Neuronal stem cell (in vitro differentiated cells): Measurements from ENCODE around the gene LMO1.
A peak's percentile ranks its signal among the peaks of the same experiment; 100 is the strongest.

ENCODE experiments used
- DNase-seq: peaks from one replicate; pipeline ENCODE4 v3.0.0-alpha.2; 2013; ENCODE audit warnings: low spot score
- H2AFZ ChIP-seq: one replicate; pipeline ENCODE4 v1.6.1; 2013; ENCODE audit warnings: mild to moderate bottlenecking, low read length, inconsistent platforms
- H2AK5ac ChIP-seq: 2 replicates; pipeline ENCODE4 v1.6.1; 2013; ENCODE audit warnings: low read depth, mild to moderate bottlenecking, inconsistent platforms, low read length, moderate library complexity, mixed read lengths
- H2BK120ac ChIP-seq: 2 replicates; pipeline ENCODE4 v1.6.1; 2013; ENCODE audit warnings: low read depth, mild to moderate bottlenecking, inconsistent platforms, low read length, moderate library complexity, mixed read lengths
- H2BK12ac ChIP-seq: one replicate; pipeline ENCODE4 v1.6.1; 2013; ENCODE audit warnings: low read length, inconsistent platforms
- H2BK15ac ChIP-seq: 2 replicates; pipeline ENCODE4 v1.6.1; 2013; ENCODE audit warnings: mild to moderate bottlenecking, low read length, inconsistent platforms, mixed read lengths
- H2BK5ac ChIP-seq: one replicate; pipeline ENCODE4 v1.6.1; 2013; ENCODE audit warnings: inconsistent platforms, mild to moderate bottlenecking, low read length, moderate library complexity
- H3K14ac ChIP-seq: one replicate; pipeline ENCODE4 v1.6.1; 2013; ENCODE audit warnings: low read length, inconsistent platforms
- H3K18ac ChIP-seq: 2 replicates; pipeline ENCODE4 v1.6.1; 2013; ENCODE audit warnings: low read length, inconsistent platforms
- H3K23ac ChIP-seq: 2 replicates; pipeline ENCODE4 v1.6.1; 2013; ENCODE audit warnings: low read depth, mild to moderate bottlenecking, mixed read lengths, low read length, inconsistent platforms; ENCODE audit not compliant: poor library complexity
- H3K27ac ChIP-seq: replicated peaks from 3 replicates; pipeline ENCODE4 v1.5.1; 2013; ENCODE audit warnings: low read length, inconsistent platforms
- H3K27me3 ChIP-seq, 3 experiments: 2 replicates each; pipeline ENCODE4 v1.6.1; 2013; ENCODE audit warnings: low read length in 3 of 3, mild to moderate bottlenecking in 2 of 3, inconsistent platforms in 1 of 3, low read depth in 1 of 3, mixed read lengths in 1 of 3, moderate library complexity in 1 of 3; ENCODE audit not compliant: control insufficient read depth in 3 of 3, insufficient read depth in 3 of 3
- H3K36me3 ChIP-seq, 2 donors: replicated peaks in 1 of 2; 2 replicates each; pipeline ENCODE4 v1.6.1; 2013; ENCODE audit warnings: low read length in 2 of 2; ENCODE audit not compliant: control insufficient read depth in 2 of 2, insufficient read depth in 2 of 2
- H3K4ac ChIP-seq: 2 replicates; pipeline ENCODE4 v1.6.1; 2013; ENCODE audit warnings: inconsistent platforms, mild to moderate bottlenecking, low read length, moderate library complexity
- H3K4me1 ChIP-seq, 2 donors: 1 replicate in 1 of 2; 2 replicates in 1 of 2; pipeline ENCODE4 v1.6.1; 2013; ENCODE audit warnings: low read length in 2 of 2, low read depth in 1 of 2; ENCODE audit not compliant: control insufficient read depth in 2 of 2, insufficient read depth in 1 of 2
- H3K4me2 ChIP-seq: one replicate; pipeline ENCODE4 v1.6.1; 2013; ENCODE audit warnings: mild to moderate bottlenecking, low read length, inconsistent platforms; ENCODE audit not compliant: insufficient read depth, poor library complexity, severe bottlenecking
- H3K4me3 ChIP-seq, 2 donors: 2 replicates each; pipeline ENCODE4 v1.5.1; 2013; ENCODE audit warnings: low read length in 2 of 2, mild to moderate bottlenecking in 2 of 2, inconsistent platforms in 1 of 2, moderate library complexity in 1 of 2
- H3K79me1 ChIP-seq: one replicate; pipeline ENCODE4 v1.6.1; 2013; ENCODE audit warnings: low read depth, mild to moderate bottlenecking, inconsistent platforms, low read length, moderate library complexity
- H3K9ac ChIP-seq: one replicate; pipeline ENCODE4 v1.6.1; 2013; ENCODE audit warnings: mild to moderate bottlenecking, low read depth, low read length, inconsistent platforms; ENCODE audit not compliant: poor library complexity
- H3K9me3 ChIP-seq, 2 donors: replicated peaks in 1 of 2; 2 replicates each; pipeline versions ENCODE3 to v1.6.1; 2013; ENCODE audit warnings: low read length in 2 of 2, mild to moderate bottlenecking in 2 of 2, inconsistent platforms in 1 of 2, low read depth in 1 of 2, mixed read lengths in 1 of 2, moderate library complexity in 1 of 2; ENCODE audit not compliant: control insufficient read depth in 2 of 2, insufficient read depth in 1 of 2
- H4K8ac ChIP-seq: one replicate; pipeline ENCODE4 v1.6.1; 2013; ENCODE audit warnings: low read depth, mild to moderate bottlenecking, inconsistent platforms, low read length, moderate library complexity
- H4K91ac ChIP-seq: one replicate; pipeline ENCODE4 v1.6.1; 2013; ENCODE audit warnings: low read length, low read depth, mild to moderate bottlenecking, inconsistent platforms; ENCODE audit not compliant: poor library complexity
- WGBS, 2 donors: extraction: QIAGEN DNeasy Blood & Tissue Kit; methylation state at CpG; one replicate each; pipeline ENCODE4 v1.1.7; 2013; ENCODE audit warnings: missing lambda C conversion rate in 2 of 2, mixed read lengths in 1 of 2; ENCODE audit not compliant: insufficient read length in 2 of 2, insufficient replicate concordance in 1 of 2; ENCODE audit errors: extremely low coverage in 2 of 2; 5-methylcytosine and 5-hydroxymethylcytosine counted together

Gene LMO1

DNA sequence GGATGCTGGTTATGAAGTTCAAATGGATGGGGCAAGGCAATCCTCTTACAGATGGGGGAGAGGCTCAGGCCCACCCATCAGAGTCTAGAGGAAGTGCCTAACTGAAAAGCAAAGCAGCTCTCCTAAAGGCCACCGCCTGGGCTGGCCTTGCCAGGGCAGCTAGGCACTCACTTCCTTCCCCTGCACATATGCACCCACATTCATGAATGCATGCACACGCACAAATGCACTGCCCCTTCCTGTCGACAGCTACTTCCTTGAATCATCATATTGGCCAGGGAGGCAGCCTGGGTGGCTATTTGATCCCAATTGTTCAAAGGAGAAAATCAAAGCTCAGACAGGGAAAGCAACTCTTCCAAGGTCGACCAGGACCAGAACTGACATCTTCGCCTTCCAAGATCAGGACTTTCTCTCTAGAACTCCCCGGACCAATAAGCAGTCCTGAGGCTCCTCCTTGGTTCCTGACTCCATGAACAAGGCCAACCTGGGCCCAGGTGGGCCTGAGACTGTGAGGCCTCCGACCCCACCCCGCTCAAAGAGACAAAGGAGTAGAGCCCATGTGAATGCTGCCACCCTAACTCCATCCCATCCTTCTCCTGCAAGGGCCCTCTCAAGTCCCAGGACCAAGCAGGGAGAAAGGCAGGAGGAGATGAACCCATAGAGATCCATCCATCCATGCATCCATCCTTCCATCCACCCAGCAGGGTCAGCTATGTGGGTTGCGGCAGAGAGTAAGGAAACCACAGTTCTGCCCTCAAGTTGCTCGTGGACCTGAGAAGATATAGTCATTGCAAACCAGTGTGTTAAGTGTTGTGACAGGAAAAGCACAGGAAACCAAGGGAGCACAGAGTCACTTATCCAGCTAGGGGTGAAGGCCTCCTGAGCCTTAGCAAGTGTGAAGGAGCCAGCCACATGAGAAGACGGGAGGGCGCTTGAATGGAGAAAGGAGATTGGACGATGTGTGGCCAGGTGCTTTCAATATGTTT, 35.4 kb upstream of the LMO1 start:
- WGBS, 2 donors, result no CpG with 5 or more reads among the region's 13 CpGs
- Histone ChIP-seq H3K79me1 (no peaks in the 10 kb centered on the region), H3K18ac (peak overlapping the region; percentile 68), H3K4ac (peak overlapping the region; percentile 5), H2BK12ac (peak overlapping the region; percentile 7), H3K9me3 (no peaks in the 10 kb centered on the region), H4K91ac (no peak overlapping the region), H3K4me1 (peaks cover 0 to 8% of the 10 kb centered on the region in 2 donors), H3K23ac (no peak overlapping the region), H2AFZ (no peak overlapping the region), H3K36me3 (no peaks in the 10 kb centered on the region), H2BK5ac (no peak overlapping the region), H4K8ac (no peak overlapping the region), H2AK5ac (peak overlapping the region; percentile 59), H3K27ac (no peak overlapping the region), H3K14ac (no peak overlapping the region), H3K4me2 (no peak overlapping the region), H2BK15ac (peak overlapping the region; percentile 0), H2BK120ac (no peak overlapping the region), H3K9ac (no peak overlapping the region), H3K27me3 (peaks cover 0 to 15% (median 0%) of the 10 kb centered on the region in 3 experiments), H3K4me3 (no peak overlapping the region)
- no peak for DNase-seq

DNA sequence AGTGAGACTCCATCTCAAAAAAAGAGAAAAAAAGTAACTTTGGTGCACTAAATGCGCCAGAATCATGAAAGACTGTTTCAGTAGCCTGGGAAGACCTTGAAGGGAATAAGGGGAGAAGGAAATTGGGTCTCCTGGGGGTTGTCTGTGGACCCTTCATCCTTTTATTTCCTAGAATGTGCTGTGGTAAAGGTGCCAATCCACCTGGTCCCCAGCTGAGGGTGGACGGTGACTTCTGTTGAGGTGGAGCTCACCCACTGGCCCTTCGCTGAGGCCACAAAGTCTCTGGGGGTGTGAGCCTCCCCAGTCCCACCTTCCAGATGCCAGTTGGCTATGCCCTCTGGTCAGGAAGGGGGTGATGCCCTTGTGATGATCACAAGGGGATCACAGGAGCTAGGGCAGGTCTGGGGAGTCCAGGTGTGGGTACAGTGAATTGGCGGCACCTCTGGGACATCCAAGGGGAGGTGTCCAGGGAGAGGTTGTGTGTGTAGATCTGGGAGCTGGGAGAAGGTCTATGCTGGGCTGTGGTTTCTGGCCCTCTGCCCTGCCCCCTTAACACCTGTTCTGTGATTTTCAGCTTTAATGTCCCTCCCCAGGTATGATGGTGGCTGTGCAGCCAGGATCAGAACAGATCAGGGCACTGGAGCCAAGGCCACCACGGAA, 34.2 kb upstream of the LMO1 start:
- Histone ChIP-seq H3K9ac (no peak overlapping the region), H3K9me3 (no peaks in the 10 kb centered on the region), H3K4ac (peak overlapping the region; percentile 42), H3K14ac (no peak overlapping the region), H3K23ac (no peak overlapping the region), H4K8ac (no peak overlapping the region), H3K27ac (no peak overlapping the region), H3K4me2 (no peak overlapping the region), H3K79me1 (no peaks in the 10 kb centered on the region), H3K4me1 (peaks cover 0 to 8% of the 10 kb centered on the region in 2 donors), H2BK15ac (peak overlapping the region; percentile 40), H3K36me3 (no peaks in the 10 kb centered on the region), H2BK12ac (no peak overlapping the region), H2BK5ac (no peak overlapping the region), H3K4me3 (peak overlapping the region in 1 of 2 donors; percentile 9), H2AFZ (no peak overlapping the region), H4K91ac (no peak overlapping the region), H2AK5ac (no peak overlapping the region), H3K27me3 (peaks cover 0 to 22% (median 0%) of the 10 kb centered on the region in 3 experiments), H2BK120ac (no peak overlapping the region), H3K18ac (peak overlapping the region; percentile 28)
- no CpG with 5 or more reads among the region's 5 CpGs for WGBS, 2 donors
- no peak for DNase-seq

DNA sequence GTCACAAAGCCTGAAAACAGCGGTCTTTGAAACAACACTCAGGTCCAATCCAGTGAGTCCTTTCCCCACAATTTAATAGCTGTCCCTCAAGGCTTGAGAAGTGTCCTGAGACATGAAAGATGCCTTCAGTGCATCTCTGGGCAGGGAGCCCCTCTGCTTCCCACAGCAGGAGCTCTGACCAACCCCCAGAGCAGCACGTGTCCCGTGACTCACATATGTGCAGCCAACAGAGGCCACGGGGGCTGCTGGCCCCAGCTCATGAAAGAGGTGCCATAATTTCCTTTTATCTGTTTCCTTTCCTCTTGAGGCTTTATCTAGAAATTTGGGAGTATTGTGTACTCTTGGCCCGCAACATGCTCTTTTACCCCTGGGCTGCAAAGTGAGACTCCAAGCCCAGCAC, 33.2 kb upstream of the LMO1 start:
- no peak overlapping the region for H3K9ac ChIP-seq
- no peak overlapping the region for H2AFZ ChIP-seq
- no peak overlapping the region for H3K23ac ChIP-seq
- H3K14ac ChIP-seq, result no peak overlapping the region
- H3K4me2 ChIP-seq, result no peak overlapping the region
- H3K36me3 ChIP-seq, result no peaks in the 10 kb centered on the region
- H3K9me3 ChIP-seq, result no peaks in the 10 kb centered on the region
- H2BK5ac ChIP-seq, result no peak overlapping the region
- no peak overlapping the region for H4K8ac ChIP-seq
- WGBS, 2 donors, result no CpG with 5 or more reads among the region's 5 CpGs
- H3K4ac ChIP-seq, result no peak overlapping the region
- H2BK120ac ChIP-seq, result no peak overlapping the region
- H3K4me3 ChIP-seq, result no peak overlapping the region
- H3K79me1 ChIP-seq, result no peaks in the 10 kb centered on the region
- no peak overlapping the region for H2BK12ac ChIP-seq
- DNase-seq, result no peak
- peaks cover 0 to 8% of the 10 kb centered on the region in 2 donors for H3K4me1 ChIP-seq
- H3K18ac ChIP-seq, result no peak overlapping the region
- no peak overlapping the region for H4K91ac ChIP-seq
- H3K27ac ChIP-seq, result no peak overlapping the region
- no peak overlapping the region for H2AK5ac ChIP-seq
- peaks cover 0 to 22% (median 0%) of the 10 kb centered on the region in 3 experiments for H3K27me3 ChIP-seq
- no peak overlapping the region for H2BK15ac ChIP-seq
